K562 (cell line): Measurements from ENCODE around the gene ZMAT3.

Experiments
- CBFA2T2 ChIP-seq: fragments of 450-650 bp; conservative IDR thresholded peaks from 2 replicates; pipeline ENCODE4 v1.6.1; 2017; ENCODE audit warnings: mild to moderate bottlenecking
- CTCF ChIP-seq, 3 experiments: IDR thresholded peaks in 2 of 3; conservative IDR thresholded peaks in 1 of 3; 2 replicates each; pipeline ENCODE4 v1.5.1; 2011 to 2012; ENCODE audit warnings: low read length in 3 of 3, mild to moderate bottlenecking in 3 of 3, control low read depth in 2 of 3, improper control_type of control experiment in 1 of 3, inconsistent platforms in 1 of 3, low read depth in 1 of 3, mixed read lengths in 1 of 3, moderate library complexity in 1 of 3; ENCODE audit not compliant: insufficient read depth in 2 of 3
- GTF3C2 ChIP-seq: IDR thresholded peaks from 3 replicates; pipeline ENCODE4 v1.6.1; 2011; ENCODE audit warnings: borderline replicate concordance, mild to moderate bottlenecking, moderate library complexity; ENCODE audit not compliant: insufficient read length; ENCODE audit errors: extremely low read depth
- KLF6 ChIP-seq: fragments of 250-450 bp; sonication (Bioruptor Pico); IDR thresholded peaks from 2 replicates; pipeline ENCODE4 v1.4.0; 2020; ENCODE audit warnings: mild to moderate bottlenecking, moderate library complexity, borderline replicate concordance
- NCOA1 ChIP-seq: fragments of 450-650 bp; IDR thresholded peaks from 2 replicates; pipeline ENCODE4 v1.6.1; 2016; ENCODE audit warnings: low read depth
- PATZ1 ChIP-seq: fragments of 250-450 bp; sonication (Bioruptor Pico); IDR thresholded peaks from 2 replicates; pipeline ENCODE4 v1.5.0; 2020; ENCODE audit warnings: mild to moderate bottlenecking, borderline replicate concordance
- POLR2A ChIP-seq: fragments of 450-650 bp; conservative IDR thresholded peaks from 2 replicates; pipeline ENCODE4 v1.6.1; 2016
- ZBTB7A ChIP-seq: IDR thresholded peaks from 2 replicates; pipeline ENCODE4 v1.6.1; 2011; ENCODE audit warnings: low read depth, mild to moderate bottlenecking, low read length, moderate library complexity, borderline replicate concordance; ENCODE audit not compliant: control insufficient read depth
- ZNF740 ChIP-seq, 3 experiments: fragments of 200-800 bp in 1 of 3; sonication (Bioruptor generic) in 1 of 3; sonication (generic) in 1 of 3; formaldehyde crosslinking in 1 of 3; IDR thresholded peaks; 2 replicates each; pipeline versions ENCODE4 v1.6.1 to v1.8.0; 2016 to 2022; ENCODE audit warnings: mild to moderate bottlenecking in 2 of 3, missing compliant biosample characterization in 2 of 3, missing genetic modification characterization in 2 of 3, missing genetic modification reagents in 1 of 3

- TF ChIP-seq POLR2A (no peak), GTF3C2 (no peak), NCOA1 (no peak), PATZ1 (CRISPR knock-in tag) (no peak), KLF6 (CRISPR knock-in tag) (no peak), CTCF (IDR thresholded peaks at IDR 0.05 in 2 of 3, conservative IDR thresholded peaks at IDR 0.05 in 1 of 3; ENCODE audit: insufficient read depth in 2 of 3, low read depth in 1 of 3, low read length in 3 of 3) (no peak), ZNF740 (CRISPR knock-in tag; IDR thresholded peaks at IDR 0.05) (no peak), ZNF740 (tag; IDR thresholded peaks at IDR 0.05) (no peak), ZBTB7A (no peak), CBFA2T2 (no peak)
Observed at GRCh38 chr3:179046497-179047353, 24.9 kb downstream of the ZMAT3 start.
